MV-4-11 (cell line): ENCODE data around the gene CDC14B.
A peak's percentile ranks its signal among the peaks of the same experiment; 100 is the strongest.
"Not testable (repeated sequence)": the region's sequence is repeated elsewhere in the genome, so short reads cannot be mapped to it uniquely, and the experiment has no call there.

Experiments
- DNase-seq: peaks from one replicate; lab custom pipeline; 2025; lab: John Stamatoyannopoulos, UW

CDC14B gene

DNA sequence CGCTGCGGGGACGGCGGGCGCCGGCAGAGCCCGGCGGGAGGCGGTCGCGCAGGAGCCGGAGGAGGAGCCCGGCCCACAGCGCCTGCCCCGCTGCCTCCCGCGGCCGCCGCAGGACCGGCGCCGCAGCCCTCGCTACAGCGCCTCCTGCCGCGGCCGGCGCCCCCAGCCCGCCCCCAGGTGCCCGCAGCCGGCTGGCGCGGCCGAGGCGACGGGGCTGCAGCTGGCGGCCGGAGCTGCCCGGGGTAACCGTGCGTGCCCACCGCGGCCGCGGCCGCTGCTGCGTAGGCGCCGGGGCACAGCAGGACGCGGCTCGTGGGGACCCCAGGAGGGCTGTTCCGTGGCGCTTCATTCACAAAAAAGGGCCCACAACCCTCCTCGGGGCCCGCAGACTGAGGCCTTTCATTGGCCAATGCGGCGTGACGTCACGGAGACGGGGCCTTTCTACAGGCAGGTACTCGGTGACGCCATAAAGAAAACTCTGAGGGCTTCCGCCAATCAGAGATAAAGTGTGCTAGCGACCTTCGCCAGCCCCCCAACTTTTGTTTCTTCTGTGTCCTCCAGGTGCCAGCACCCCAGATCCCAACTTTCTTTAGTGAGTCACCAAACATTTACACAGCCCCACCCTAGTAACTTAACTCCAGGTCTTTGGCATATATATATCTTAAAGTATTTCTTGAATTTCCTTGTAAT, at the start of gene CDC14B:
Gene CDC14B, minus strand, starts transcription at position 353 of the 690 bp plus-strand sequence. CDS start 465 bp downstream, outside the sequence.
- peak; percentile 27 for DNase-seq

DNA sequence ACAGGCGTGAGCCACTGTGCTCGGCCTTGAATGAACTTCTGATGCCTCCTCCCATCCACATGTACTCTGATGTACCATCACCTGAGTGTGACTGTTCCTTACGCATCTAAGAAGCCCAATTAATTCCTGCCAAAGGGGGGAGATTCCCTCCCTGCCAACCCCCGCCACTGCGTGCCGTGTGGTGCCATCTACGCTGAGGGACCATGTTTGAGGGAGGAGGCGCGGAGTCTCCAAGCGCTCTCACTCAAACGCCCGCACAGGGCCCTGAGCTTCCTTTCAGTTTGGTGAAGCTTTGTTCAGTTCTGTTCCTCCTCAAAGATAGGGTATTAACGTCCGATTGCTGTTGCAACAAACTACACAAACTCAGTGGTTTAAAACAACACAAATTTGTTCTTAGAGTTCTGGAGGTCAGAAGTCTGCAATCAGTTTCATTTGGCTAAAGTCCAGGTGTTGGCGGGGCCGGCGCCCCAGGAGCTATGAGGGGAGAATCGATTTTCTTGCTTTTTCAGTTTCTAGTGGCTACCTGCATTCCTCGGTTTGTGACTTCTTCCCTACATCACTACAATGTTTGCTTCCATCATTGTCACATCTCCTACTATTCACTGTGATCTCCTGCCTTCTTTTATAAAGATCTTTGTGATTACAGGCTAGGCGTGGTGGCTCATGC, 49.4 kb upstream of the CDC14B start:
- no peak for DNase-seq

DNA sequence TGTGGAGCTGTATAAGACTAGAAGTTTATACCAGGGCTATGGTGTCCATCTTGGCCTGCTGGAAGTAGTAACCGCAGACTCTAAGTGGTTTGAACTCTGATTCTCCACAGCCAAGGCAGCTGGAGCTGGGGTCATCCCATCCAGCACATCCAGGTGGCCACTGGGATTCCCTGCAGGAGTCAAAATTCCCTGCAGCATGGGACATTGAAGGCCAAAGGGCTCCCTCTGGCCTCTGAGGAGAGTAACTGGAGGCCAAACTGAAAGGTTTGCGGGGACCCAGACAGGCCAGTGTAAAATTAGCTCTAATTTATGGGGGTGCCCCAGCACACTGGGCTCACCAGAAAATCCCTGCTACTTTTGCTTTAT, 47.7 kb upstream of the CDC14B start:
- DNase-seq, result no peak

DNA sequence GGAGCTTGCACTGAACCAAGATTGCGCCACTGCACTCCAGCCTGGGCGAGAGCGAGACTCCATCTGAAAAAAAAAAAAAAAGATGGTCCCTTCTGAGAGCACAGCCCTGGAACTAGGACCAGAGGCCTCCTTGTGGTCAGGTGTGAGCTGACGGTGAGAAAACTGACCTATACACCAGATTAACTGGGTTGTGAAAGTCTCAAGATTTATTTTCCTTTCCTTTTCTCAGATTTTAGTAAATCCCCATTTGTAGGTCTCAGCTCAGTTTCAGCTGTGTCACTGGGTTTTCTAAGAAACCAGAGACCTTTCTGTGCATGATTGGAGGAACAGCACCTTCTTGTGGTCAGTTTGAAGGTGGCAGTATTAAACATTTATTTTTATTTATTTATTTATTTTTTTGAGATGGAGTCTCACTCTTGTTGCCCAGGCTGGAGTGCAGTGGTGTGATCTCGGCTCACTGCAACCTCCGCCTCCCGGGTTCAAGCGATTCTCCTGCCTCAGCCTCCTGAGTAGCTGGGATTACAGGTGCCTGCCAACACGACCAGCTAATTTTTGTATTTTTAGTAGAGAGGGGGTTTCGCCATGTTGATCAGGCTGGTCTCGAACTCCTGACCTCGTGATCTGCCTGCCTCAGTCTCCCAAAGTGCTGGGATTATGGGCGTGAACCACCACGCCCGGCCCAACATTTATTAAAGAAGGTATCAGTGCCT, 47.2 kb upstream of the CDC14B start:
- DNase-seq, result peak; percentile 51

DNA sequence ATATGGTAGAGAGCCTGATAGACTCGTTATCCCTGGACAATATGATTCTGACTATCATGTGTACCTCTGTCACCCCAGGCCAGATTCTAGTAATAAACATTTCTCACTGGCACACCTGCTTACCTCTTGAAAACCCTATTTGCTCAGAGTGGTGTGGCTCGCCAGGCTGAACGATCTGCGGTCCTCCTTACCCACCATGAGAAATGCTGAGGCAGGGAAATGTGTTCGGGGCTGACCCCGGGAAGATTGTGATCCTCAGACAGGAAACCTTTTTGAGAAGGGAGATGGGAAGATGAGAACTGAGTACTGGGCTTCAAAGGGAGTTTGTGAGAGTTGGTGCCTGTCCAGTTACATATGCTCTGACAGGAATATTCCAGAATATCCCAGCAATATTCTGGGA, 46.1 kb upstream of the CDC14B start:
- no peak for DNase-seq

DNA sequence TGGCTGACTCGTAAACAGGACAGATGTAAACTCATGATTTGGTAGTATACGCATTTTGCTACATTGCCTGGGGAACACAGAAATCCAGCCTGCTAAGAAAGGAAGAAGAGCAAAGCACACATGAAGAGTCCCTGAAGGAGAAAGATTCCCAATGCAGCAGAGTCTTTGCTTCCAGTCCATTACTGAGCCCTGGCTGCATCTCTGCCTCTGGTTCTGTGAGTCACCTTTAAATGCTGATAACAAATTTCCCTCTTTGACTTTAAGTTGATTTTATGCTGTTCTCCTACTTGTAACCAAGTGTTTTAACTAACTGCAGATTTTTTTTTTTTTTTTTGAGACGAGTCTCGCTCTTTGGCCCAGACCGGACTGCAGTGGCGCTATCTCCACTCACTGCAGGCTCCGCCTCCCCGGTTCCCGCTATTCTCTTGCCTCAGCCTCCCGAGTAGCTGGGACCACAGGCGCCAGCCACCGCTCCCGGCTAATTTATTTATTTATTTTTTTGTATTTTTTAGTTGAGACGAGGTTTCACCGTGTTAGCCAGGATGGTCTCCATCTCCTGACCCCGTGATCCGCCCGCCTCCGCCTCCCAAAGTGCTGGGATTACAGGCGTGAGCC, 44.0 kb upstream of the CDC14B start:
- no peak for DNase-seq

DNA sequence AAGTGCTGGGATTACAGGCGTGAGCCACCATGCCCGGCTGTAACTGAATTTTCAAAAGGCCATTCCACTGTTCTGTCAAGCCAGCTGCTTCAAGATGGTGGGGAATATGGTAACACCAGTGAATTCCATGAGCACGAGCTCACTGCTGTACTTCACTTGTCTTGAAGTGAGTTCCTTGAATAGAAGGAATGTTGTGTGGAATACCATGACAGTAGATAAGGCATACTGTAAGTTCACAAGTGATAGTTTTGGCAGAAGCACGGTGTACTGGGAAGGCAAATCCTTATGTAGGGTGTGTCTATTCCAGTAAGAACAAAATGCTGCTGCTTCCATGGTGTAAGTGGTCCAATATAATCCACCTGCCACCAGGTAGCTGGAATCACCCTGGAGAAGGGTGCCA, 42.1 kb upstream of the CDC14B start:
- DNase-seq, result no peak

DNA sequence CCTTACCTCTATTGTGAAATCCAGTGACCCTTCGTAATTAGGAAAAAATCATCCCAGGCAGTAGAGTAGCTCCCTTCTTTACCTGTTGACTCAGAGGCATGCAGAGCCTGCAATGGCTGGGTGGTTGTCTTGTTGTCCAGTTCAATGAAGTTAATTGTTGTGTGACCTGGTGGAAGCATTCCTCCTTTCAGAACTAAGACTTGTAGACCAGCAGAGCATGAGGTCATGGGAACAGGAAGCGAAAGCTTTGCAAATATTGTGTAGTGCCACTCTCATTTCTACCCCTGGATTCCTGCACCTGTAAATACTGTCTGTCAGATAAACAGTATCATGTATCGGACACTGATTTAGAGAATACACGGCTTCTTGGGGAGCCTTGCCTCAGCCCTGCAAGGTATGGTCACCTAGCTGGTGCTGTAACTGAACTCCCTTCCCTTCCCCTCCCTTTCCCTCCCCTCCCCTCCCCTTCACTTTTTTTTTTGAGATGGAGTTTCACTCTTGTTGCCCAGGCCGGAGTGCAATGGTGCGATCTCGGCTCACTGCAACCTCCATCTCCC, 41.1 kb upstream of the CDC14B start:
- peak; percentile 42 for DNase-seq

DNA sequence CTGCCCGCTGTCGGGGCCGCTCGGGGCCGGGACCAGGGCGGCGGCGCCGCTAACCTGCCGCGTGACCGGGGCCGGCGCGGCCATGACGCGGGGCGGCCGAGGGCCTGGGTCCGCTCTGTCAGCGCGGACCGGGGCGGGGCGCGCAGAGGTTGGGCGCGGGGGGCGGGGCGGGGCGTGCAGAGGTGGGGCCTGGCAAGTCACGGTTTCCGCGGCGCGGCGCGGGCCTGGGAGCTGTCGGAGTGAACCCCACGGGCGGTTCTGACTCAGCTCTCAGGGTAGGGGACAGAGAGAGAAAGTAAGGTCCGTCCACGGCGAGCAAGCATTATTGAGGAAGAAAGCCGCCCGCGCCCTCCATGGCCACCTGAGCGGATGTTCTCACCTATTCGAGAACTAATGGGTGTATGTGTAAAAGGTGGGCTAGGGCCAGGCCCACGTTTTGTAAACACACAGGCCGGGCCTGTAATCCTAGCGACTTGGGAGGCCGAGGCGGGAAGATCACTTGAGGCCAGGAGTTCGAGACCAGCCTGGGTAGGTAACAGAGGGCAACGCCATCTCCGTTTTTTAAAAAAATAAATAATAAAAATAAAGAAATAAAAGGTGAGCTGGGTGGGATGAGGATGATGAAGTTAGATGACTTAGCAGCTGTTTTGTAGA, 35.7 kb upstream of the CDC14B start, which contains the start of gene PRXL2C:
Gene PRXL2C, minus strand, starts transcription at position 120 of the 654 bp plus-strand sequence. Its CDS starts 36 bp downstream, at position 84.
- DNase-seq, result peak; percentile 47

DNA sequence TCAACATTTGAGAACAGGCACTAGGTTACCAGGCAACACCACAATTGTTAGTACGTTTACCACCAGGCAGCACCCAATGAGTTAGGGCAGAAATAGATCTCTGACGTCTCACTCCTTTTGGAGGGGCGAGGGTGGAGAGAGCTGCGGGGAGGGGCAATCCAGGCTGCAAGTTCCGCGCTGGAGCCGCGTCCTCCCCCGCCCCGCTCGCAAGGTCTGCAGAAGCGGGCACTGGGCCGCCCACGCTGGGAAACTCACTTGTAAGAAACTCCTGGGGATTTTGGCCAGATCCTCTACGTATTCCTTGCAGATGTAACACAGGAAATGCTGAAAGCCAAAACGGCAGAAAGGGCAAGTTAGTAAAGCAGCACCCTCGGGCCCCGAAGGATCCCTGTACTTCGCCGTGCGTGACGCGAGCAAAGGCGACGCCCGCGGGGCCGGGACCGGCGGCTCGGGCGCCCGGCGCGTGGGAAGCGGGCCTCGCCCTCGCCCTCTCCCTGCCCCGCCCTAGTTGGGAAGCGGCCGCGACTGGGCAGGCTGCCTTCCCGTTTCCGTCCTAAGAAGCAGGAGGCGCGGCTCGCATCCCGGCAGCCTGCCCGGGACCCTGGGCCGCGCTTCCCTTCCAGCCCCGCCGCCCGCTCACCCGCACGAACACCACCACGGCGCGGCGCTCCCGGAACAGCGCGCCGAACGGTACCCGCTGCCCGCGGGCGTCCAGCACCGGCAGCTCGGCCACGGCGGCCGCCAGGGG, 35.0 kb upstream of the CDC14B start:
- peak; percentile 74 for DNase-seq

DNA sequence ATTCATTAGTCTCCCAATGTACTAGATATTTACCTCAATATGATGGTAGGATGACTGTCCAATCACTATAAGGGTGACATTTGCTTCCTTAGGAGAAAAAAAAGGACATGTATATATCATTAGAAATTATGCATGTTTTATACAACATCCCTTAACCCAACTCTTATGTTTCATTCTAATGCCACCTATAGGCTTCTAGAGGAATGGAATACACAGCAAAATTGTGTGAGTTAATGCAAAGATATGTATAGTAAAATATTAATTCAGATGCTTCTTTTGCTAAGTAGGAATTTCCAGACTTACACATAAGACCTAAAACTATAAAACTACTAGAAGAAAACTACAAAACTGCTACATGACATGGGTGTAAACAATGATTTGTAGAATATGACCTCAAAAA, 32.0 kb upstream of the CDC14B start:
- DNase-seq, result peak; percentile 34

DNA sequence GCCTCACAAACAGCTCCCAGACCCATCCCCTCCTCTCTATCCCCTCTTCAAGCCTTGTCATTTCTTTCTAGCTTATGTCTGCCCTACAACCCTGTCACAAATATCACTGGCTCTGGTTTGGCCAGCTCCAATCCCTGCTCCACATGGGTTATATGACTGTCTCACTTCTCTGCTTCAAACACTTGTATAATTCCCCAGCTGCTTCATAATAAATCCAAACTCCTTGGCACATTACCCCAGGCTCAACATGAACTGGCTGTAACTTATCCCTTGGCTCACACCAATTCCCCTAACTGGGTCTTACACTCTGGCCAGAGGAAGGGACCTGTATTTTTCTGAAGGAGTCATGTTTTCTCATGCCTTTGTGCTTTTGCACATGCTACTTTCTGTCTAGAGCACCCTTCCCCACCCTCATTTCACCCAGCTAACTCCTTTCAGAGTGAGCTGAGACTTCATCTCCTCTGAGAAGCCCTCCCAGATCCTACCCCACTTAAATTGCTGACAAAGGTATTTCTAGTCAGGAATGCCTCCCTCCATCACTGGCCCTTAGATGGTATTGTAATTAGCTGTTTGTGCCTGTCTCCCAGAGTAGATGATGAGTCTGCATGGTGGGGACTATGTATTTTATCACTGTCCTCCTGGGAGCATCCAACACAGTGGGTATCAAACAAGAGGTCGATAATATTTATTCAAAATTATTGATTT, 30.1 kb upstream of the CDC14B start:
- DNase-seq, result no peak

DNA sequence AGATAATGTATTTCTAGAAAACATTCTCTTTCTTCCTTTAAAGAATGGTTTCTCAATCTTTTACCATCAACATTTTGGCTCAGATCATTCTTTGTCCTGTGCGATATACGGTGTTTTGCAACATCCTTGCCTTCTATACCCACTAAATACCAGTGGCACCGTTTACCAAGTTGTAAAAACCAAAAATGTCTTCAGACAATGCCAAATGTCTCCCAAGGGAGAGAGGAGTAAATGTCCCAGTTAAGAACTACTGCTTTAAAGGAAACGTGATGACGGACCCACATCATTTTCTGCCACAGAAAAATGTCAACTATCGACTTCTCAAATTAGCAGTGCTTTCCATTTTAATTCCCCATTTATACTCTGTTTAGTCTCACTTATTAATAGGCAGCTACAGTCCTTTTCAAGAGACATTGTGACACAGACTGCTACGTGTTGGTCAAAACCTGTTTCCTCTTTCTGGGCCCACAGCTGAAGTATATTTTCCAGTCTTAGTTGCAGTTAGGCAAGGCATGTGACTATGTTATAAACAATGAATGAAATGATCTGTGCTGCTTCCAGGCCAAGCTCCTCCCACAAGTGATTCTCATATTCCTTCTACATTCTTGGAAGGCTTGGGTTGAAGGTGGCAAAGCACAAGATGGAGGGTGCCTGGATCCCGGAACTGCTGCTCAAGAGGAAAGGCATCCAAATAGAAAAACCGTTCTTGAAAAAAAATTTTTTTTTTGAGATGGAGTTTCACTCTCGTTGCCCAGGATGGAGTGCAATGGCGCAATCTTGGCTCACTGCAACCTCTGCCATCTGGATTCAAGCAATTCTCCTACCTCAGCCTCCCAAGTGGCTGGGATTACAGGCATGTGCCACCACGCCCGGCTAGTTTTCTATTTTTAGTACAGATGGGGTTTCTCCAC, 26.7 kb upstream of the CDC14B start:
- peak; percentile 95 for DNase-seq

DNA sequence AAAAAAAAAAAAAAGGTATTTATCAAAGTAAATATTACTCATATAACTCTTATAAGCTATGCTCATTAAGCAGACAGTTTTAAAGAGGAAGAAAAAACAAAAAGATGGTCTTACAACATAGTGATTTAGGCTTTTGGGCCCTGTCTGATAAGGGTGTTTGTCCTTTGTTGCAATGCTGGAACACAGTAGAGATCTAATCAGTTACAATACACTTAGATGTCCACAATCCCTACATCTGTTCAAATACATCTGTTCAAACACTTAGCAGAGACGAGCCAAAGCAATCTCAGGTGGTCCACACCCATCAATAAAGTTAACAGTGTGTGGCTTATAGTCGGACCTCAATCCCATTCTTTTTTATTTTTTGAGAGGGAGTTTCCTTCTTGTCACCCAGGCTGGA, 24.5 kb upstream of the CDC14B start:
- DNase-seq, result no peak

DNA sequence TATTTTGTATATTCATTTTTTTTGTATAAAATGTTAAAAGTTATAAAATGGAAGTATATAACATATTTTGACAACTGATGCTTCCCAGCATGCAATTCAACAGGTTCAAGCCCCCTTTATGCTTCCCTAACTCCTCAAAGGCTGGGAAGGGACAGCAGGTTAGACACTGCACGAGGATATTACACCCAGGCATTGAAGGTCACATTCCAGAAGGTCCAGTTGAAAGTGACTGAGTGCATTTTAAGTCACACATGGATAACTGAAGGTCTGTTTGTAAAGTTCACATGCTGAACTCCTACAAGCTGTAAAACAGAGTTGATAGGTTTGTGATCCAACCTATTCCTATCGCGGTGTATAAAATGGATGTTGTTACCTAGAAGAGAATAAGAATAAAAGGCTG, 21.9 kb upstream of the CDC14B start:
- no peak for DNase-seq

DNA sequence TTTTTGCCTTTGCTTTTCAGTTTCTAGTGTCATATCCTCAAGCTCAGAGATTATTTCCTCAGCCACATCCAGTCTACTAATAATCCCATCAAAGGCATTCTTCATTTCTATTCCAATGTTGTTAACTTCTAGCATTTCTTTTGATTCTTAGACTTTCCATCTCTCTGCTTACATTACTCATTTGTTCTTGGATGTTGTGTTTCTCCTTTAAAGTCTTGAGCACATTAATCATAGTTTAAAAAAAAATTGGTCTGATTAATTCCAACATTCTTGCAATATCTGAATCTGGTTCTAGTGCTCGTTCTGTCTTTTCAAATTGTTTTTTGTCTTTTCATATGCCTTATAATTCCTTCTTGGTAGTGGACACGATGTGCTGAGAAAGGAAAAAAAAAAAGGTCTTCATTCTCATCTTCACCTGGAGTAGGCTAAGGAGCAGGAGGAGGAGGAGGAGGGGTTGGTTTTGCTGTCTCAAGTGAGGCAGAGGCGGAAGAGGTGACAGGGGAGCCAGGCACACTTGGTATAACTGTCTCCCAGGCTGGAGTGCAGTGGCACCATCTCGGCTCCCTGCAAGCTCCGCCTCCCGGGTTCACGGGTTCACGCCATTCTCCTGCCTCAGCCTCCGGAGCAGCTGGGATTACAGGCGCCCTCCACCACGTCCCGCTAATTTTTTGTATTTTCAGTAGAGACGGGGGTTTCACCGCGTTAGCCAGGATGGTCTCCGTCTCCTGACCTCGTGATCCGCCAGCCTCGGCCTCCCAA, 19.1 kb upstream of the CDC14B start:
- DNase-seq, result no peak

DNA sequence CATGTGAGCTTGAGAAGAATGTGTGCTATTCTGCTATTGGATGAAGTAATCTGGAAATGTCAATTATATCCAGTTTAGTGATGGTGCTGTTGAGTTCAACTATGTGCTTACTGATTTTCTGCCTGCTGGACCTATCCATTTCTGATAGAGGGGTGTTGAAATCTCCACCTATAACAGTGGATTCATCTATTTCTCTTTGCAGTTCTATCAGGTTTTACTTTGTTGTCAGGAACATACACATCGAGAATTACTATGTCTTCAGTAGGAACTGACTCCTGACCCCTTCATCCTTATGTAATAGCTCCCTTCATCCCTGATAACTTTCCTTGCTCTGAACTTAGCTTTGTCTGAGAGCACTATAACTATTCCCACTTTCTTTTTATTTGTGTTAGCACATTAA, 16.7 kb upstream of the CDC14B start:
- DNase-seq, result no peak

DNA sequence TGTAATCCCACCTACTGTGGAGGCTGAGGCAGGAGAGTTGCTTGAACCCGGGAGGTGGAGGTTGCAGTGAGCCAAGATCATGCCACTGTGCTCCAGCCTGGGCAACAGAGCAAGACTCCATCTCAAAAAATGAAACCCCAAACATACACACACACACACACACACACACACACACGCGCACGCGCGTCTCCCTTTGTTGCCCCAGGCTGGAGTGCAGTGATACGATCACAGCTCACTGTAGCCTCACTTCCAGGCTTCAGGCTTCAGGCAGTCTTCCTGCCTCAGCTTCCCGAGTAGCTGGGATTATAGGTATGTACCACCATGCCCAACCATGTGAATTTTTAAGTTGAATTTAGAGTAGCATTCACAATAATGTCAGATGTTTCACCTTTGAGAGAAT, 13.9 kb upstream of the CDC14B start:
- DNase-seq, result not testable (repeated sequence)

DNA sequence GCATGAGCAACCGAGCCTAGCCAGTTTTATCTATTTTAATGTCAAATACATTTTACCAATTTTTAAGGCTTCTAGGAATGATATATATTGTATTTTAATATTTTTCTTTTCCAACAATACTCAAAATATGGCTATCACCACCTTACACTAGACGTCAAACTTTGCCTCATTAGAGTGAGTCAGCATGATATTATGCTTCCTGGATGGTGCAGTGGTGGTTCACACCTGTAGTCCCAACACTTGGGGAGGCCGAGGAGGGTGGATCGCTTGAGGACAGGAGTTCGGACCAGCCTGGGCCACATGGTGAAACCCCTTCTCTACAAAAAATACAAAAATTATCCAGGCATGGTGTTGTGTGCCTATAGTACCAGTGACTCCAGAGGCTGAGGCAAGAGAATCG, 7.3 kb upstream of the CDC14B start:
- no peak for DNase-seq
